Stimulated activated CD4-positive, alpha-beta T cell treated with anti-CD3 and anti-CD28 coated beads, TNF-alpha, amount 100 ng/mL, for 48 hours (primary cell): ENCODE measurements around the gene PET100.

Experiments
- DNase-seq, 3 donors: peaks; one replicate each; pipeline ENCODE4 v3.0.0-alpha.2; 2020; ENCODE audit warnings: low read depth in 3 of 3

Gene PET100

GRCh38 chr19:7629347-7630054 is at the start of gene PET100, which contains the start of gene XAB2:
Gene PET100, plus strand, starts transcription at chr19:7629793. Its CDS starts 41 bp downstream, at chr19:7629834.
Gene XAB2, minus strand, starts transcription at chr19:7629545. Its CDS starts 18 bp downstream, at chr19:7629527.
- DNase-seq, result peak; percentile 87 to 93 (median 87)

- DNase-seq, result no peak
Observed at GRCh38 chr19:7582446-7582845, 47.1 kb upstream of the PET100 start.

- no peak for DNase-seq
Observed at GRCh38 chr19:7589822-7590221, 39.8 kb upstream of the PET100 start.

GRCh38 chr19:7590256-7590655 is 39.3 kb upstream of the PET100 start:
- no peak for DNase-seq

- DNase-seq, result peak in 1 of 3 donors; percentile 31
Observed at GRCh38 chr19:7595466-7596133, 34.0 kb upstream of the PET100 start, which contains the start of gene CAMSAP3. Gene CAMSAP3, plus strand, starts transcription at chr19:7595863. Its CDS starts 140 bp downstream, at chr19:7596003.

GRCh38 chr19:7596211-7596937 is 33.2 kb upstream of the PET100 start:
- DNase-seq, result no peak

- DNase-seq, result no peak
Observed at GRCh38 chr19:7597689-7598088, 31.9 kb upstream of the PET100 start.

- DNase-seq, result no peak
Observed at GRCh38 chr19:7598180-7598579, 31.4 kb upstream of the PET100 start.

- no peak for DNase-seq
Observed at GRCh38 chr19:7600721-7601120, 28.9 kb upstream of the PET100 start.

GRCh38 chr19:7602240-7602934 is 27.2 kb upstream of the PET100 start:
- DNase-seq, result no peak

GRCh38 chr19:7602935-7603497 is 26.6 kb upstream of the PET100 start:
- DNase-seq, result no peak

- DNase-seq, result no peak
Observed at GRCh38 chr19:7603919-7604318, 25.7 kb upstream of the PET100 start.

- DNase-seq, result peak in 2 of 3 donors; percentile 36 to 43
Observed at GRCh38 chr19:7605490-7606222, 23.9 kb upstream of the PET100 start.

GRCh38 chr19:7606289-7606688 is 23.3 kb upstream of the PET100 start:
- DNase-seq, result no peak

GRCh38 chr19:7607212-7607873 is 22.2 kb upstream of the PET100 start:
- no peak for DNase-seq

- no peak for DNase-seq
Observed at GRCh38 chr19:7607874-7608560, 21.6 kb upstream of the PET100 start.

- no peak for DNase-seq
Observed at GRCh38 chr19:7610491-7611240, 18.9 kb upstream of the PET100 start.

GRCh38 chr19:7611541-7612279 is 17.9 kb upstream of the PET100 start:
- no peak for DNase-seq
